Spleen (tissue), 11 donors: ENCODE measurements around the gene TOM1L2. TPM values are rescaled to one million over a fixed set of nuclear protein-coding genes. Genes with fewer than 3 reads are reported as not detected.

Experiments
- DNase-seq: peaks from one replicate; pipeline ENCODE4 v3.0.0-alpha.2; 2020
- H3K27ac ChIP-seq, 8 donors: fragments of 200-600 bp; sonication (generic) in 7 of 8; 1 replicate in 4 of 8; 2 replicates in 4 of 8; pipeline versions ENCODE4 v1.5.0 to v1.8.0; 2016 to 2021; ENCODE audit warnings: inconsistent platforms in 4 of 8, mild to moderate bottlenecking in 4 of 8, moderate library complexity in 1 of 8
- H3K27me3 ChIP-seq, 7 donors: fragments of 200-600 bp; sonication (generic) in 6 of 7; replicated peaks in 1 of 7; 1 replicate in 4 of 7; 2 replicates in 3 of 7; pipeline versions ENCODE4 v1.5.0 to v1.8.0; 2016 to 2021; ENCODE audit warnings: inconsistent platforms in 3 of 7, mild to moderate bottlenecking in 1 of 7
- H3K36me3 ChIP-seq, 6 donors: fragments of 200-600 bp; sonication (generic) in 5 of 6; 1 replicate in 4 of 6; 2 replicates in 2 of 6; pipeline versions ENCODE4 v1.5.0 to v1.8.0; 2016 to 2021; ENCODE audit warnings: inconsistent platforms in 2 of 6
- H3K4me1 ChIP-seq, 6 donors: fragments of 200-600 bp; sonication (generic) in 5 of 6; 1 replicate in 3 of 6; 2 replicates in 3 of 6; pipeline versions ENCODE4 v1.5.0 to v1.8.0; 2016 to 2021; ENCODE audit warnings: inconsistent platforms in 3 of 6
- H3K4me3 ChIP-seq, 8 donors: fragments of 200-600 bp; sonication (generic) in 7 of 8; 1 replicate in 4 of 8; 2 replicates in 4 of 8; pipeline versions ENCODE4 v1.5.0 to v1.8.0; 2016 to 2021; ENCODE audit warnings: inconsistent platforms in 4 of 8, mild to moderate bottlenecking in 4 of 8, moderate library complexity in 2 of 8
- H3K9me3 ChIP-seq, 8 donors: fragments of 200-600 bp; sonication (generic) in 7 of 8; 1 replicate in 4 of 8; 2 replicates in 4 of 8; pipeline versions ENCODE4 v1.5.0 to v1.8.0; 2016 to 2021; ENCODE audit warnings: inconsistent platforms in 4 of 8
- CTCF ChIP-seq, 11 experiments: fragments of 200-600 bp in 7 of 11; fragments of 450-650 bp in 4 of 11; sonication (generic) in 4 of 11; IDR thresholded peaks in 8 of 11; conservative IDR thresholded peaks in 3 of 11; 1 replicate in 7 of 11; 2 replicates in 4 of 11; pipeline versions ENCODE4 v1.4.0 to v1.8.0; 2016 to 2021; ENCODE audit warnings: antibody characterized with exemption in 11 of 11, inconsistent platforms in 4 of 11, mild to moderate bottlenecking in 1 of 11
- POLR2A ChIP-seq, 3 donors: fragments of 450-650 bp; IDR thresholded peaks; one replicate each; pipeline ENCODE4 v1.5.1; 2017; ENCODE audit warnings: antibody characterized with exemption in 3 of 3, mild to moderate bottlenecking in 1 of 3
- POLR2AphosphoS5 ChIP-seq, 3 donors: sonication (generic); formaldehyde crosslinking; IDR thresholded peaks; one replicate each; pipeline ENCODE4 v1.5.1; 2017; ENCODE audit warnings: antibody characterized with exemption in 3 of 3
- WGBS, 5 donors: extraction: QIAGEN DNeasy Blood & Tissue Kit in 3 of 5; methylation state at CpG; one replicate each; pipeline versions ENCODE4 v1.1.5 to v1.1.7; 2013 to 2018; 5-methylcytosine and 5-hydroxymethylcytosine counted together
- intact Hi-C: fragments of 100-400 bp; cut with DNase I; formaldehyde crosslinking; loops from one replicate; pipeline ENCODE4 v1.15.0; 2023; ENCODE audit warnings: low total_unique reads
- polyA plus RNA-seq, 3 donors: library from polyadenylated mRNA; stranded (reverse); fragments of 200-250 nt; gene quantifications; one replicate each; pipeline ENCODE4 v1.2.1, GENCODE V29; 2013
- total RNA-seq, 7 donors: library from RNA; depleted of rRNA in 3 of 7; stranded (reverse); fragments of >200 nt in 3 of 7; fragmentation: NEBNext Ultra II Directional in 4 of 7; extraction: Animal tissue kit (Norgen Biotek cat#: 25700) in 4 of 7; gene quantifications; one replicate each; pipeline versions ENCODE4 v1.1.0 to v1.2.1, GENCODE V29; 2016 to 2021
- donor health status: healthy with polysubstance abuse.
- donor health status: DM: no; HTN: no; CAD: no; lungs with moderate emphysema.
- donor health status: DM: no; HTN: no; CAD: no.
- donor health status: Bipolar disorder and iron deficiency.
- donor health status: healthy.
- donor health status: DM: no; HTN: no; CAD: no.
- donor health status: DM: yes; HTN: yes; CAD: no.

Gene TOM1L2
- total and polyA plus RNA-seq, 10 donors, result 5.3 to 82.6 (median 53.6) TPM

GRCh38 chr17:17979778-17980177 is 7.6 kb upstream of the TOM1L2 start:
- H3K9me3 ChIP-seq, result no peaks in the 10 kb centered on the region
- no peak overlapping the region for H3K4me3 ChIP-seq
- no peaks in the 10 kb centered on the region for H3K27me3 ChIP-seq
- intact Hi-C loops, result no loop called here
- peaks cover 0 to 19% (median 0%) of the 10 kb centered on the region in 6 donors for H3K4me1 ChIP-seq
- H3K36me3 ChIP-seq, result no peaks in the 10 kb centered on the region
- no peak overlapping the region for H3K27ac ChIP-seq
- TF ChIP-seq CTCF (IDR thresholded peaks at IDR 0.05 in 8 of 11, conservative IDR thresholded peaks at IDR 0.05 in 3 of 11) (no peak), POLR2AphosphoS5 (IDR thresholded peaks at IDR 0.05) (no peak), POLR2A (IDR thresholded peaks at IDR 0.05) (no peak)
- WGBS, 5 donors, result 80 to 98% (median 86%) methylated on average over 1 to 3 of the region's 3 CpGs
- no peak for DNase-seq

- no peak for TF ChIP-seq POLR2A (IDR thresholded peaks at IDR 0.05)
- TF ChIP-seq POLR2AphosphoS5 (IDR thresholded peaks at IDR 0.05), result no peak
- no peak for TF ChIP-seq CTCF (IDR thresholded peaks at IDR 0.05 in 8 of 11, conservative IDR thresholded peaks at IDR 0.05 in 3 of 11)
- intact Hi-C loops, result no loop called here
Observed at GRCh38 chr17:17978481-17979424, 6.6 kb upstream of the TOM1L2 start.

GRCh38 chr17:17976931-17977570 is 4.9 kb upstream of the TOM1L2 start:
- Histone ChIP-seq H3K27me3 (no peaks in the 10 kb centered on the region), H3K4me1 (peaks cover 0 to 32% (median 12%) of the 10 kb centered on the region in 6 donors), H3K27ac (no peak overlapping the region), H3K4me3 (no peak overlapping the region), H3K9me3 (no peaks in the 10 kb centered on the region), H3K36me3 (no peaks in the 10 kb centered on the region)
- TF ChIP-seq POLR2AphosphoS5 (IDR thresholded peaks at IDR 0.05) (no peak), CTCF (IDR thresholded peaks at IDR 0.05 in 8 of 11, conservative IDR thresholded peaks at IDR 0.05 in 3 of 11) (no peak), POLR2A (IDR thresholded peaks at IDR 0.05) (no peak)
- DNase-seq, result no peak
- WGBS, 5 donors, result 77 to 88% (median 84%) methylated on average over 9 to 10 of the region's 10 CpGs
- intact Hi-C loops, result no loop called here

More at GRCh38 chr17:17978481-17979424, 6.6 kb upstream of the TOM1L2 start:
- H3K9me3 ChIP-seq, result no peaks in the 10 kb centered on the region
- no peaks in the 10 kb centered on the region for H3K27me3 ChIP-seq
- no peak overlapping the region for H3K4me3 ChIP-seq
- peaks cover 0 to 22% (median under 1%) of the 10 kb centered on the region in 6 donors for H3K4me1 ChIP-seq
- H3K36me3 ChIP-seq, result no peaks in the 10 kb centered on the region
- H3K27ac ChIP-seq, result peak overlapping the region in 1 of 8 donors; percentile 41
- WGBS, 5 donors, result 79 to 87% (median 84%) methylated on average over 11 to 14 of the region's 14 CpGs
- DNase-seq, result no peak

- intact Hi-C loops, result no loop called here
- H3K4me1 ChIP-seq, result peaks cover 9 to 48% (median 27%) of the 10 kb centered on the region in 6 donors
- 48 to 66% (median 60%) methylated on average over 8 of the region's 8 CpGs for WGBS, 5 donors
- no peaks in the 10 kb centered on the region for H3K36me3 ChIP-seq
- DNase-seq, result no peak
- H3K27me3 ChIP-seq, result no peaks in the 10 kb centered on the region
- H3K4me3 ChIP-seq, result no peak overlapping the region
- no peaks in the 10 kb centered on the region for H3K9me3 ChIP-seq
- H3K27ac ChIP-seq, result peak overlapping the region in 1 of 8 donors; percentile 36
- no peak for TF ChIP-seq CTCF (IDR thresholded peaks at IDR 0.05 in 8 of 11, conservative IDR thresholded peaks at IDR 0.05 in 3 of 11)
- TF ChIP-seq POLR2A (IDR thresholded peaks at IDR 0.05), result no peak
Observed at GRCh38 chr17:17975436-17975835, 3.2 kb upstream of the TOM1L2 start.
